PC-3 (cell line): ENCODE results near the gene ITPRIP.

Source experiments
- CTCF ChIP-seq: fragments of 300-600 bp; sonication (generic); conservative IDR thresholded peaks from 2 replicates; pipeline ENCODE4 v1.5.1; 2017; ENCODE audit warnings: antibody characterized with exemption, low read depth, mild to moderate bottlenecking, low read length
- EZH2 ChIP-seq: fragments of 300-600 bp; sonication (generic); IDR thresholded peaks from one replicate; pipeline ENCODE4 v1.6.1; 2017; ENCODE audit warnings: antibody characterized with exemption, mild to moderate bottlenecking, low read length; ENCODE audit not compliant: unreplicated experiment

GRCh38 chr10:104284846-104285245 lies 53.4 kb downstream of the ITPRIP start:
- no peak for TF ChIP-seq CTCF
- no peak for TF ChIP-seq EZH2
